ENCODE measurements around the gene MAGEB17.
"Not testable (repeated sequence)": the region's sequence is repeated elsewhere in the genome, so short reads cannot be mapped to it uniquely, and the experiment has no call there.

Gene MAGEB17

GRCh38 chrX:16160729-16161128, 6.6 kb upstream of the MAGEB17 start:
- no peak for DNase-seq

GRCh38 chrX:16161173-16161572, 6.1 kb upstream of the MAGEB17 start:
- not testable (repeated sequence) for DNase-seq

DNA sequence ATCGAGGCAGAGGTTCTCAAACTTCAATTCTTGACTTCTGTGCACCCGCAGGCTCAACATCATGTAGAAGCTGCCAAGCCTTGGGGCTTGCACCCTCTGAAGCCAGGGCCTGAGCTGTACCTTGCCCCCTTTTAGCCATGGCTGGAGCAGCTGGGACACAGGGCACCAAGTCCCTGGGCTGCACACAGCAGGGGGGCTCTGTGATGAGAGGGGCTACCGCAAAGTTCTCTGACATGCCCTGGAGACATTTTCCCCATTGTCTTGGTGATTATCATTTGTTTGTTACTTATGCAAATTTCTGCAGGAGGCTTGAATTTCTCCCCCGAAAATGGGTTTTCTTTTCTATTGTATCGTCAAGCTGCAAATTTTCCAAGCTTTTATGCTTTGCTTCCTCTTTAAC, 4.9 kb upstream of the MAGEB17 start:
- DNase-seq = no peak

DNA sequence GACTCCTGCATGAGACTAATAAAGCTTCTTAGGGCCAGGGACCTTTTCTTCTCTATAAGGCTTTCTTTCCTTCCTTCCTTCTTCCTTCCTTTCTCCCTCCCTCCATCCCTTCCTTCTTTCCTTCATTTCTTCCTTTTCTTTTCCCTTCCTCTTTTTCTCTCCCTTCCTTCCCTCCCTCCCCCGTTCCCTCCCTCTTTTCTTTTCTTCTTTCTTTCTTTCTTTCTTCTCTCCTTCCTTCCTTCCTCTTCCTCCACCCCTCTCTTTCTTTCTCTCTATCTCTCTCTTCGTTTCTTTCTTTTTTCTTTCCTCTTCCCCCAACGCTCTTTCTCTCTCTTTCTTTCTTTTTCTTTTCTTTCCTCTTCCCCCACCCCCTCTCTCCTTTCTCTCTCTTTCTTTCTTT, 2.5 kb upstream of the MAGEB17 start:
- no peak for DNase-seq

DNA sequence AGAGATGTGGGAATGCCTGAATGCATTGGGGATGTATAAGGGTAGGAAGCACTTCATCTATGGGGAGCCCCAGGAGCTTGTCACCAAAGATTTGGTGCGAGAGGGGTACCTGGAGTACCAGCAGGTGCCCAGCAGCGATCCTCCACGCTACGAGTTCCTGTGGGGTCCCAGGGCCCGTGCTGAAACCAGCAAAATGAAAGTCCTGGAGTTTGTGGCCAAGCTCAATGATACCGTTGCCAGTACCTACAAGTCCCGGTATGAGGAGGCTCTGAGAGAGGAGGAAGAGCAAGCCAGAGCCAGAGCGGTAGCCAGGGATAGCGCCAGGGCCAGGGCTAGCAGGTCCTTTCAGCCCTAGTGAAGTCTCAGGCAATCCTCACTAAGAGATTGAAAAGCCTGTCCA, 3.8 kb downstream of the MAGEB17 start:
- no peak for DNase-seq

DNA sequence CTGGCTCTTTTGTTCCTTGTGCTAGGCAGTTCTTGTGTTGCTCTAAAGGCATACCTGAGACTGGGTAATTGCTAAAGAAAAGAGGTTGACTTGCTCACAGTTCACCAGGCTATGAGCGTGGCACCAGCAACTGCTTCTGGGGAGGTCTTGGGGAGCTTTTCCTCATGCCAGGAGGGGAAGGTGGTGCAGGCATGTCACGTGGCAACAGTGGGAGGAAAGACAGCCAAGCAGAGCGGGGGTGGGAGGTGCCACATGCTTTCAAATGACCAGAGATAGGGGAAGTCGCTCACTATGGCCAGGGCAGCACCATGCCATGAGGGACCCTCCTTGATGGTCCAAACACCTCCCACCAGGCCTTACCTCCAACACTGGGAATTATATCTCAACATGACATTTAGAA, 4.7 kb downstream of the MAGEB17 start:
- DNase-seq = no peak

DNA sequence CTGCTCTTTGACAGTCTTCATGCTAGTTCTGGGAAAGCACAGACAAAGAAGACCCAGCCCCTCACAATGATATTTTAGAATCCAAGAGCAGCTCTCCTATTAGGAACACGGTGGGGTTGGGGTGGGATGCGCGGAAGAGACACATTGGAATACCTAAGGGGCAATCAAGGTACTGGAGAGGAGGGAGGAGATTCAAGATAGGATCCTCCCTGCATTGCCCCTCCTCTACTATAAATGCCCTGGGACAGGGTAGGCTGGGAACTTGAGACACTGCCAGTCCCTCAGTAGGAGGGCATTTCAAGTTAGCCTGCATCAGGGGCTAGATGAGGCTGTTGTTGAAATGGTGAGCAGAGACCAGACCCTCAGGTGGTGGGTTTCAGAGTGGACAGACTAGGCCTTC, 5.1 kb downstream of the MAGEB17 start:
- no peak for DNase-seq

- no peak for DNase-seq
These were observed 8.2 kb downstream of the MAGEB17 start for GRCh38 chrX:16175329-16176061.

GRCh38 chrX:16177260-16177659, 10.0 kb downstream of the MAGEB17 start:
- DNase-seq = no peak

DNA sequence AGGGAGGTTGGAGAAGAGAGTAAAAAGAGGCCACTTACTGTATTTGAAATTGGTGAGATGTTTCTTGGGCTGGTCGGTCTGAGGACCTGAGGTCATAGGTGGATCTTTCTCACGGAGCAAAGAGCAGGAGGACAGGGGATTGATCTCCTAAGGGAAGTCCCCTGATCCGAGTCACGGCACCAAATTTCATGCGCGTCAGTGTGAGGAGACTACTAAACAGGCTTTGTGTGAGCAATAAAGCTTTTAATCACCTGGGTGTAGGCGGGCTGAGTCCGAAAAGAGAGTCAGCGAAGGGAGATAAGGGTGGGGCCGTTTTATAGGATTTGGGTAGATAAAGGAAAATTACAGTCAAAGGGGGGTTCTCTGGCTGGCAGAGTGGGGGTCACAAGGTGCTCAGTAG, 16.6 kb downstream of the MAGEB17 start:
- not testable (repeated sequence) for DNase-seq

- DNase-seq = peak; percentile 43
These were observed 18.4 kb downstream of the MAGEB17 start for GRCh38 chrX:16185725-16186136.

DNA sequence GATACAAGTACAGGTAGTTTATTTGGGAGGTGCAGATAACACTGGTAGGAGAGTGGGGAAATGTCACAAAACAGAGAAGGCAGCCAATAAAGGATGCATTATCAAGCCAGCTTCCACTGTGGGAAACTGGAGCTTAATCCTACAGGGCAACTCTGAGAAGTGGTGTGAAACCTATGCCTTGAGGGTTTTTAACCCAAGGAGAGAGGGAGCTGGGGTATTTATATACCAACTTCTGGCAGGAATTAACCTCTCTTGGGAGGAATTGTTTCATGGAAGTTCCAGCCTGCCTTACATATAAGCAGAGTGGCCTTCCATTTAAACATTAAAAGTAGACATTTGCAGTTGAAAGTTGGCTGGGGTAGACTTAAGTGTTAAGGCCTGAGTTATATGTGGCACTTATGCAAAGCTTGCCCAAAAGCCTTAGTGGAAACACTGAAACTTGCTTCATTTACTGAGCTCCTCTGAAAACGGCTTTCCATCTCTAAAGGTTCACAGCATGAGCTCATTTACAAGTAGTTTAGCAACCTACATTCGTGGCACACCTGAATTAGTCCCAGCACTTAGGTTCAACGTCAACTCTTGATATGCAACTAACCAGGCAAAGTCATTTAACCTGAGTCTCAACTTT, 19.2 kb downstream of the MAGEB17 start:
- DNase-seq = no peak

DNA sequence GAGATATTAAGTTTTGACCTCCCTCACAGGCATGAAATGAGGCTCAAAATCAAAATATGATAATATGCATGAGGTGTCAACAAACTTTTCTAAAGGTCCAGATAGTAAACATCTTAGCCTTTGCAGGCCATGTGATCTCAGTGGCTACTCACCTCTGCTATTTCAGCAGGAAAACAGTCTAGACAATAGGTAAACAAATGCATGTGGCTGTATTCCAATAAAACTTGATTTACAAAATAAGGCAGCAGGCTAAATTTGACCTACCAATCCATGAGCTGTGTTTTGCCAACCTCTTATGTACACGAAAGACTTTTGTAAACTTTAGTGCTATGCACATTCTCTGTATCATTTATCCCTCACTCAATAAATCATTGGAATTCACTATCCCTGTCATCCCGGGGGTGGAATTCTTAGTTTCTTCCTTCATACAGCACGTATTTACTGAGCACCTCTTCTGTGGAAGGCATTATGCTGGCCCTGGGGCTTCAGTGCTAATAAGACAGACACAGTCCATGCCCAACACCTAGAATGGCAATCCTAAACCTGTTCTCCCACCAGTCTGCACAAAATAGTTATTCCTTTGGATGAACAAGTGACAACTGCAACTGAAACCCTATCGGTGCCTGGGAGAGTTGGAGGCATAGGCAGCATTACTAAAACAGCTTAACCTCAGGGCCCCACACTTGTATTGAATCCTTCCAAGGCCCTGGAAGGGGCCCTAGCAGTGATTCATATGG, 19.9 kb downstream of the MAGEB17 start:
- no peak for DNase-seq

DNA sequence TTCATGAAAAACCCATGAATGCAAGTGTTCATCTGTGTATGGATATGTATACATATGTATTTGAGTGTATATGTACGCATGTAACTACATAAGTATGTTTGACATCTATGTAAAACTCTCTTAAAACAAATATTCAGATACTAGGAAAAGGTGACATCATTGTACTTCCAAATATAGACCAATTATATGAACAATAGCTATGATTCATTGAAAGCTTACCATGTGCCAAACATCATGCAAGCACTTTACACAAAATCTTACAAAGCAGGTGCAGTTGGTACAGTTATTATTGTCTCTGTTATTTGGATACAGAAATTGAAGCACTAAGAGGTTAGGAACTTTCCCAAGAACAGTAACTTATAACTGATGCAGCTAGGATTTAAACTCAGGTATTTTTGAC, 21.4 kb downstream of the MAGEB17 start:
- DNase-seq = peak; percentile 33

GRCh38 chrX:16191605-16192004, 24.3 kb downstream of the MAGEB17 start:
- DNase-seq = no peak

GRCh38 chrX:16196829-16197228, 29.5 kb downstream of the MAGEB17 start:
- no peak for DNase-seq

GRCh38 chrX:16199343-16199742, 32.1 kb downstream of the MAGEB17 start:
- DNase-seq = no peak

DNA sequence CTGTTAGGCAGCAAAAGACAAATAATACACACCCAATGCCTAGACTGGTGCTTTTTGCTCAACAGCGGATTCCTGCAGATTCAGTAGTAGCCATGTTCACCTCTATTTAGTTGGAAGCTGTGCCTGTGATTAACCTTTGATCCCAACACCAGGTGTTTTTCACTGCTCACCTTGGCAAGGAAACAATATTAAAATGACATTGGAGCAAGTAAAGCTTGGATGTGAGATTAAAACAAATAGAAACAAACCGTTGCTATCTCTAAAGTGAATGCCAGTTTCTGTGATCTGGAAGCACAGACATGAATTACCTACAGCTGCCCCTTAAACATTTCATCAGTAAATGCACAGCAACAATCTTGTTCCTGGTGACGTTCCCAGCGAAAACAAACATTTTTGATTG, 35.7 kb downstream of the MAGEB17 start:
- no peak for DNase-seq

GRCh38 chrX:16204538-16204937, 37.3 kb downstream of the MAGEB17 start:
- no peak for DNase-seq

- no peak for DNase-seq
These were observed 38.6 kb downstream of the MAGEB17 start for GRCh38 chrX:16205840-16206239.

DNA sequence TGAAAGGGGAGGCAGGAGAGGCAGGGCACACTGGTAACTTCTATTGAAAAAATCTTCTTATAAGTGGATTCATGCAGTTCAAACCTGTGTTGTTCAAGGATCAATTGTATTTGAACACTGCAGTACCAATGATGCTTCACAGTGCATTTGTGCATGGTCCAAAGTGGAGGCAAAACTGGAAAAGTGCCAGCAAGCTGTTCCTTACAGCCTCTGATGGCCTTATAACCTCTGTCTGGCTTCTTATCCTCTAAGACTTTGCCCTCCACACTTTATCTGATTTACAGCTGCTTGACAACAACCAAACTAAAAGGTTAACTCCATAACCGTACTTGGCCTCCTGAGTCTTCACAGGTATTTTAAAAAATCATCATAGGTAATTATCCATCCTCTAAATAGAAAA, 40.4 kb downstream of the MAGEB17 start:
- no peak for DNase-seq

DNA sequence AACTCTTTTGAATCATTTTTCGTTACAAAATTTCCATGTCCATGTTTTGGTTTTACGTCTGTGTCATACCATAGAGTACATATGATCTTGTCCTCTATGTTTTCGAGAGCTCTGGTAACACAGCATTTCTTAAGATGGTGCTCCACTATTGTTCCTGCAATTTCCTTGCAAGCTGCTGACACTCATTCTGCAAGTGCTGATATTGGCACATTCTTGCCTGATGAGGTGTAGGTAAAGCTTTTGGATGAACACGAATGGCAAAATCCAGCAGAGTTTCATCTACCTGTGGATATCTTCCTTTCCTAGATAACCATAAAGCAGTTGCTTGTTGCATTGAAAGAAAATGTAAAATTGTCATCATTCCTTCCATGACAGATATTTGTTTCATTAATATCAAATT, 41.3 kb downstream of the MAGEB17 start:
- DNase-seq = no peak

DNA sequence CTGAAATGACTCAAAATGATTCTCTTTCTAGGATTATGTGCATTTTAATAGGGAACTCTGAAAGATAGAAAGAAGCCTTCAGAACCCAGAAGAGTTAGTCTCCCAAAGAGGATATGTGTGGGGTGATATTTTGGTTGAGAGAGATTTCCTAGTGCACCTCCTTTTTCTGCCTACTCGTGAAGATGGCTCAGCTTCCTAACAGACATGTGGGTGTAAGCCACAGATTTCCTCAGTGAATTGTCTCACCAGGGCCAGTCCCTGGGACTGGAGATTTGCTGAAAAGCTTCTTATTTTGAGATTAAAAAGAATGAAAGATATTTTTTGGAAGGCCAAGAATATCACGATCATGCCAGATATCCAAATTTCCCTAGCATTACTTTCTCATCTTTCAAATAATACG, 42.8 kb downstream of the MAGEB17 start:
- no peak for DNase-seq

DNA sequence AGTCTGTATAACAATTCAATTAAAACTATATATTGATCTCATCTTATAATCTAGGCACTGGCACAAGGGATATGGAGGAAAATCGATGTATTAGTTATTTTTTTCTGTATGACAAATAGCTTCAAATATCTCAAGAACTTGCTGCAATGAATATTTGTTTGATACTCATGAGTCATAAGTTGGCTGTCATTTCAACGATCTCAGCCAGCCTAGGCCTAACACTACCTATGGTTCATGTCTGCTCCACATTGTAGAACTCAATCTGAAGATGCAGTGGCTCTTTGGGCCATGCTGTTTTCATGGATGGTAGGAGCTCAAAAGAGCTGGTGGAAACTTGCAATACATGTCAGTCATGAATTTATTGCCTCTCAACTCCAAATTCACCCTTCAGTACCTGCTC, 44.7 kb downstream of the MAGEB17 start:
- no peak for DNase-seq

All from NCI-H1092 treated with DMSO at 0.1 percent for 48 hours (cell line).